Lower leg skin (tissue), 3 donors: Measurements from ENCODE around the gene SPOCK1.

Experiments
- CTCF ChIP-seq, 3 donors: fragments of 450-650 bp; IDR thresholded peaks; one replicate each; pipeline ENCODE4 v1.5.1; 2016; ENCODE audit warnings: antibody characterized with exemption in 3 of 3, mild to moderate bottlenecking in 3 of 3, moderate library complexity in 2 of 3
- POLR2A ChIP-seq, 2 donors: fragments of 450-650 bp; IDR thresholded peaks; one replicate each; pipeline ENCODE4 v1.6.1; 2016 to 2017; ENCODE audit warnings: antibody characterized with exemption in 2 of 2, mild to moderate bottlenecking in 1 of 2, moderate library complexity in 1 of 2

GRCh38 chr5:137155261-137156000 is 343.7 kb downstream of the SPOCK1 start:
- TF ChIP-seq CTCF (IDR thresholded peaks at IDR 0.05) (no peak), POLR2A (IDR thresholded peaks at IDR 0.05) (no peak)
